D721Med (cell line): ENCODE data around the gene RNF144B.
"Not testable (repeated sequence)": the region's sequence is repeated elsewhere in the genome, so short reads cannot be mapped to it uniquely, and the experiment has no call there.

Experiments
- DNase-seq: peaks from one replicate; pipeline ENCODE4 v3.0.0; 2011; ENCODE audit warnings: low spot score; ENCODE audit not compliant: insufficient read length
- FAIRE-seq: peaks from 2 replicates; lab custom pipeline; 2011; peaks lifted over from hg19 to GRCh38; lab: Jason Lieb, UNC
- TF ChIP-seq, protein P1 (sequence below): IDR thresholded peaks from 2 replicates; pipeline ENCODE4 v1.5.1; 2012; ENCODE audit warnings: mild to moderate bottlenecking, control low read depth; ENCODE audit not compliant: insufficient read depth; ENCODE audit errors: missing control alignments

The RNF144B gene

DNA sequence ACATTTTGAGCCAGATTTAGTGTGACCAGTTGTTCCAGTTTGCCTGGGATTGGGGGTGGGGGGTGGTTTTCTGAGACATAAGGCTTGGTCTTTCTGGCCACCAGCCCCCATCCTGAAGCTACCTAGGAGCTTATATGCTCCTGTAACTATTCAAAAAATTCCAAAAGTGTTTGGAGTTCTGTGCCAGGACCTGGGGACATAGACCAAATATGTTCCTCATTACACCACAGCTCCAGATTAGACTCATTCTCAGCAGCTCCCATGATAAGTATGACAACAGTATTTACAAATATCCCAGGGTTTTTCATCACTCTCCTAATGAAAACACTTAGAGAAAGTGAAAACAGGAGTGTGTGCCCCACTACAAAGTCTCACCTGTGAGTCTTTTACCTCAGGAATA lies 37.8 kb upstream of the RNF144B start:
- DNase-seq: no peak
- FAIRE-seq: no peak
- TF ChIP-seq, protein P1, sequence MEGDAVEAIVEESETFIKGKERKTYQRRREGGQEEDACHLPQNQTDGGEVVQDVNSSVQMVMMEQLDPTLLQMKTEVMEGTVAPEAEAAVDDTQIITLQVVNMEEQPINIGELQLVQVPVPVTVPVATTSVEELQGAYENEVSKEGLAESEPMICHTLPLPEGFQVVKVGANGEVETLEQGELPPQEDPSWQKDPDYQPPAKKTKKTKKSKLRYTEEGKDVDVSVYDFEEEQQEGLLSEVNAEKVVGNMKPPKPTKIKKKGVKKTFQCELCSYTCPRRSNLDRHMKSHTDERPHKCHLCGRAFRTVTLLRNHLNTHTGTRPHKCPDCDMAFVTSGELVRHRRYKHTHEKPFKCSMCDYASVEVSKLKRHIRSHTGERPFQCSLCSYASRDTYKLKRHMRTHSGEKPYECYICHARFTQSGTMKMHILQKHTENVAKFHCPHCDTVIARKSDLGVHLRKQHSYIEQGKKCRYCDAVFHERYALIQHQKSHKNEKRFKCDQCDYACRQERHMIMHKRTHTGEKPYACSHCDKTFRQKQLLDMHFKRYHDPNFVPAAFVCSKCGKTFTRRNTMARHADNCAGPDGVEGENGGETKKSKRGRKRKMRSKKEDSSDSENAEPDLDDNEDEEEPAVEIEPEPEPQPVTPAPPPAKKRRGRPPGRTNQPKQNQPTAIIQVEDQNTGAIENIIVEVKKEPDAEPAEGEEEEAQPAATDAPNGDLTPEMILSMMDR: no peak

DNA sequence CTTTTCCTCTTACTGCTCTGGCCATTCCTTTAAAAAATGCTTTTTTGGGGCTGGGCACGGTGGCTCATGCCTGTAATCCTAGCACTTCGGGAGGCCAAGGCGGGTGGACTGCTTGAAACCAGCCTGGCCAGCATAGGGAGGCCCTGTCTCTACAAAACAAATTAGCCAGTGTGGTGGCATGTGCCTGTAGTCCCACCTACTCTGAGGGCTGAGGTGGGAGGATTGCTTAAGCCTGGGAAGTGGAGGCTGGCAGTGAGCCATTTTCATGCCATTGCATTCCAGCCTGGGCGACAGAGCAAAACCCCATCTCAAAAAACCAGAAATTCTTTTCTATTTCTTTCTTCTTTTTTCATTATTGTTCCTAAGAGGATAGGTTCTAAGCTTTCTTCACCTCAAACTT lies 36.9 kb upstream of the RNF144B start:
- FAIRE-seq (no peak), DNase-seq (no peak)
- TF ChIP-seq, protein P1: no peak

DNA sequence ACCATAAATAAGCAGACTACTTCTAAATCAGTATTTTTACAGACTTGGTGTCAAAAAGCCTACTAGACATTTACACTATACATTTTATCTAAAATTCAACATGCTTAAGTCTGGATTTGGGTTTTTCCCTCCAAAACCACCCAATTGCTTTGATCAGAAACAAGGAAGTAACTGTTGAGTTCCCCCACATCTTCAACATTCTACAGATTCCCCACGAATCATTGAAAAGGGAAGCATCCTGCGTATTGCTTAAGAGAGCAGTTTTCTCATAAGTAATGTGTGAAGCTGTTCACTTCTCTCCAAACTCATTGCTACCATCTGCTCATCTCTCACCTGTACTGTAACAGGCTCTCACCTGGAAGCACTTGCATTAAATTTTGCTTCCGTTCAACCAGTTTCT lies 36.4 kb upstream of the RNF144B start:
- TF ChIP-seq, protein P1: no peak
- FAIRE-seq (no peak), DNase-seq (no peak)

DNA sequence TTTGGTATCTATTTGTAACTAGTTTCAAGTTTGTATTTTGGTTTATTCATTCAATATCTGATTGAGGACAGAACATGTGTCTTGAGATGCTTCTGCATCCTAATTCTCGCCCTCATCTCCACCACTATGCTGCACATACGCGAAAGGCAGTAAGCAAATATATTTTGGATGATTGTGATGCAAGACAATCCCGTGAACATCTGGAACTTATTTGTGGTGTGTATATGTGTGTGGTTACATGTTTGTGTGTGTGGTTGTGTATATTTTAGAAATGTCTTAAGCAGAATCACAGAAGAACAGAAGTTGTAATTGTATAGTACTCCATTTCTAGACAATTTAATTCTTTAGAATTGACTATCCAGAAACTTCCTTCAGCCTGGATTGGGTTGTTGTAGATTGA lies 35.1 kb upstream of the RNF144B start:
- DNase-seq: no peak
- TF ChIP-seq, protein P1: no peak
- FAIRE-seq: no peak

DNA sequence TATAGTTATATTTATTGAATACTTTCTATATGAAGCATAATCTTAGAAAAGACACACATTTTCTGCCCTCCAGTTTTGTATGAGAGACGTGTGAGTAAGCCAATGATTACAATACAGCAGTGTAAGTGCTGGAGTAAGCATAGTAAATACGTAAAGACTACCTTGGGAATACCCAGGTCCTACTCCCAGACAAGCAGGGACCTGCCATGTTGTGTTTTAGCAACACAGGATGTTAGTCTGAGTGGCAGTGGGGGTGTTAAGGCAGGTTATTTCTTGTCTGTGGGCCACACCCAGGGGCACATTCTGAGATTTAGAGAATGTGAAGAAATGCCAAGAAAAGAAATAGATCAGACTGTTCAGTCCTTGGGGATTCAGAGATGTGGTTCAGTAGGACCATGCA lies 34.3 kb upstream of the RNF144B start:
- DNase-seq (no peak), FAIRE-seq (no peak)
- TF ChIP-seq, protein P1: no peak

DNA sequence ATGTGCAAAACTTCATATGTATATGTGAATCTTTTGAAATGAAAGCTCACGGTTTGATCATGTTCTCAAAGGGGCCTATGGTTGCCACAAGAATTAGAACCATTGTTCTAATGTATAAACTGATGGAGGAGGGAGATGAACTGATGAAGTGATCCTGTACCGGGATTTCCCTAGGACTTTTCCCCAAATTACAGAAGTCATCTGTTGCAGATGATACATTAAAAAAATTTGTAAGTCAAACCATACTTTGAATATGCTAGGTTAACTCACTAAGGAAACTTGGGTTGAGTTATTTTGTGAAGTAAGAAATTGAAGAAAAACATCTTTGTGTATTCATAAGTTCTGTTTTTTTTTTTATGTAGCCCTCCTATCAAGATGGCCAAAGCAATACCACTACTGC lies 33.9 kb upstream of the RNF144B start:
- DNase-seq (no peak), FAIRE-seq (no peak)
- TF ChIP-seq, protein P1: no peak

DNA sequence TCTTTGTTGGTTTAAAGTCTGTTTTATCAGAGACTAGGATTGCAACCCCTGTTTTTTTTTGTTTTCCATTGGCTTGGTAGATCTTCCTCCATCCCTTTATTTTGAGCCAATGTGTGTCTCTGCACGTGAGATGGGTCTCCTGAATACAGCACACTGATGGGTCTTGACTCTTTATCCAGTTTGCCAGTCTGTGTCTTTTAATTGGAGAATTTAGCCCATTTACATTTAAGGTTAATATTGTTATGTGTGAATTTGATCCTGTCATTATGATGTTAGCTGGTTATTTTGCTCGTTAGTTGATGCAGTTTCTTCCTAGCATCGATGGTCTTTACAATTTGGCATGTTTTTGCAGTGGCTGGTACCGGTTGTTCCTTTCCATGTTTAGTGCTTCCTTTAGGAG lies 29.6 kb upstream of the RNF144B start:
- DNase-seq, FAIRE-seq: not testable (repeated sequence)
